Fibroblast of the aortic adventitia (primary cell): ENCODE data around the gene DNMT3B. TPM values are rescaled to one million over a fixed set of nuclear protein-coding genes. Genes with fewer than 3 reads are reported as not detected.
"Not testable (repeated sequence)": the region's sequence is repeated elsewhere in the genome, so short reads cannot be mapped to it uniquely, and the experiment has no call there.

Experiments
- DNase-seq: peaks from one replicate; pipeline ENCODE4 v3.0.0-alpha.2; 2010; ENCODE audit warnings: low read depth
- H3K4me3 ChIP-seq: 2 replicates; pipeline ENCODE4 v1.5.1; 2011; ENCODE audit warnings: low read depth, mild to moderate bottlenecking, control low read depth, low read length, moderate library complexity
- CTCF ChIP-seq: IDR thresholded peaks from 2 replicates; pipeline ENCODE4 v1.5.1; 2011; ENCODE audit warnings: mild to moderate bottlenecking, low read length, control low read depth, inconsistent platforms; ENCODE audit not compliant: insufficient read depth
- total RNA-seq: library from RNA; depleted of rRNA; stranded (reverse); fragments of >200 nt; gene quantifications from 2 replicates; pipeline ENCODE4 v1.2.3, GENCODE V29; 2012; ENCODE audit warnings: low replicate concordance

DNMT3B gene
- total RNA-seq, 1 donor: 3.3 TPM

- H3K4me3 ChIP-seq: no peak overlapping the region
- TF ChIP-seq CTCF: no peak
Observed at GRCh38 chr20:32792731-32793458, 30.7 kb downstream of the DNMT3B start.

GRCh38 chr20:32796383-32796948, 34.3 kb downstream of the DNMT3B start:
- no peak overlapping the region for H3K4me3 ChIP-seq
- no peak for DNase-seq
- no peak for TF ChIP-seq CTCF

More at GRCh38 chr20:32792731-32793458, 30.7 kb downstream of the DNMT3B start:
- DNase-seq: no peak

- DNase-seq: no peak
- H3K4me3 ChIP-seq: no peak overlapping the region
- no peak for TF ChIP-seq CTCF
Observed at GRCh38 chr20:32796981-32797451, 34.8 kb downstream of the DNMT3B start.

- not testable (repeated sequence) for DNase-seq, H3K4me3 ChIP-seq
Observed at GRCh38 chr20:32797571-32797970, 35.4 kb downstream of the DNMT3B start.

- no peak for TF ChIP-seq CTCF
- no peak for DNase-seq
Observed at GRCh38 chr20:32798046-32798981, 36.1 kb downstream of the DNMT3B start.

GRCh38 chr20:32803092-32803491, 40.9 kb downstream of the DNMT3B start:
- H3K4me3 ChIP-seq: no peak overlapping the region
- TF ChIP-seq CTCF: no peak
- DNase-seq: no peak

More at GRCh38 chr20:32798046-32798981, 36.1 kb downstream of the DNMT3B start:
- no peak overlapping the region for H3K4me3 ChIP-seq
